CD4-positive, alpha-beta T cell (primary cell): ENCODE results near the gene RBBP9. TPM values are rescaled to one million over a fixed set of nuclear protein-coding genes. Genes with fewer than 3 reads are reported as not detected.

Source experiments
- ATAC-seq: fragments of 200-7000 bp; cut with Tn5 transposase; one replicate; pipeline ENCODE4 v1.10.0; 2022; ENCODE audit warnings: mild to moderate bottlenecking; ENCODE audit not compliant: poor library complexity
- CTCF ChIA-PET: fragments of 350-600 bp; sonication (Branson Sonifier 250); formaldehyde crosslinking; loops from one replicate; lab custom pipeline; 2021; ENCODE audit warnings: antibody characterized with exemption, inconsistent platforms; lab: Charles Lee
- POLR2A ChIA-PET: fragments of 350-600 bp; sonication (Branson Sonifier 250); formaldehyde crosslinking; loops from one replicate; lab custom pipeline; 2021; ENCODE audit warnings: antibody characterized with exemption, inconsistent platforms; lab: Charles Lee
- DNase-seq, 14 experiments: peaks; one replicate each; pipeline ENCODE4 v3.0.0-alpha.2; 2013 to 2020; ENCODE audit warnings: mixed read lengths in 2 of 14
- H3K27ac ChIP-seq, 2 donors: one replicate each; pipeline versions ENCODE4 v1.5.1 to v1.7.0; 2013; ENCODE audit warnings: low read length in 2 of 2, low read depth in 1 of 2, mild to moderate bottlenecking in 1 of 2
- H3K27me3 ChIP-seq, 2 experiments: 1 replicate in 1 of 2; 2 replicates in 1 of 2; pipeline versions ENCODE4 v1.6.1 to v1.7.0; 2013; ENCODE audit warnings: low read length in 2 of 2, control low read depth in 1 of 2, mild to moderate bottlenecking in 1 of 2, moderate library complexity in 1 of 2; ENCODE audit not compliant: insufficient read depth in 2 of 2, control insufficient read depth in 1 of 2
- H3K36me3 ChIP-seq: one replicate; pipeline ENCODE4 v1.6.1; 2013; ENCODE audit warnings: low read length, control low read depth; ENCODE audit not compliant: insufficient read depth
- H3K4me1 ChIP-seq: one replicate; pipeline ENCODE4 v1.6.1; 2013; ENCODE audit warnings: low read length, control low read depth; ENCODE audit not compliant: insufficient read depth
- H3K4me3 ChIP-seq: one replicate; pipeline ENCODE4 v1.5.1; 2013; ENCODE audit warnings: mild to moderate bottlenecking, low read length, moderate library complexity
- H3K9me3 ChIP-seq, 2 experiments: 1 replicate in 1 of 2; 2 replicates in 1 of 2; pipeline versions ENCODE4 v1.6.1 to v1.7.0; 2013; ENCODE audit warnings: low read length in 2 of 2, mild to moderate bottlenecking in 2 of 2, control low read depth in 1 of 2, moderate library complexity in 1 of 2; ENCODE audit not compliant: control insufficient read depth in 1 of 2, insufficient read depth in 1 of 2
- H3K27ac Mint-ChIP-seq: one replicate; pipeline ENCODE4 v1.8.0; 2020; ENCODE audit warnings: mixed read lengths
- H3K27me3 Mint-ChIP-seq: one replicate; pipeline ENCODE4 v1.8.0; 2021; ENCODE audit warnings: mixed read lengths
- H3K36me3 Mint-ChIP-seq: one replicate; pipeline ENCODE4 v1.8.0; 2021; ENCODE audit warnings: low read depth, mixed read lengths
- H3K4me1 Mint-ChIP-seq: one replicate; pipeline ENCODE4 v1.8.0; 2021; ENCODE audit warnings: low read depth, mixed read lengths
- H3K4me3 Mint-ChIP-seq: one replicate; pipeline ENCODE4 v1.8.0; 2020; ENCODE audit warnings: mild to moderate bottlenecking, mixed read lengths
- H3K9me3 Mint-ChIP-seq: one replicate; pipeline ENCODE4 v1.8.0; 2020; ENCODE audit warnings: mixed read lengths
- intact Hi-C, 2 experiments: fragments of 100-400 bp; cut with DNase I in 1 of 2; cut with micrococcal nuclease in 1 of 2; formaldehyde crosslinking; loops; one replicate each; pipeline versions ENCODE4 v1.15.1 to v1.9.0; 2023 to 2025; cut with DNase I, micrococcal nuclease
- total RNA-seq, 174 experiments: library from RNA in 2 of 174; stranded (reverse) in 2 of 174; gene quantifications; one replicate each; pipeline ENCODE4 v1.2.3 and lab custom pipeline; 2021 to 2026
- TF ChIP-seq, protein P1 (sequence below): fragments of 200-600 bp; IDR thresholded peaks from one replicate; pipeline ENCODE4 v1.8.0; 2022; ENCODE audit warnings: antibody characterized with exemption, mild to moderate bottlenecking

Gene RBBP9
- total RNA-seq, 2 experiments from 2014 or later = 1.6 to 2.1 TPM

- DNase-seq (no peak), ATAC-seq (no peak)
- Histone ChIP-seq H3K27ac (no peak overlapping the region), H3K36me3 (peaks cover 71% of the 10 kb centered on the region), H3K9me3 (no peaks in the 10 kb centered on the region), H3K4me1 (no peaks in the 10 kb centered on the region), H3K4me3 (no peak overlapping the region), H3K27me3 (no peaks in the 10 kb centered on the region)
- Mint-ChIP-seq H3K27me3 (no peaks in the 10 kb centered on the region), H3K4me1 (no peaks in the 10 kb centered on the region), H3K4me3 (no peak overlapping the region), H3K36me3 (peaks cover 82% of the 10 kb centered on the region), H3K9me3 (no peaks in the 10 kb centered on the region), H3K27ac (no peak overlapping the region)
- TF ChIP-seq, protein P1, sequence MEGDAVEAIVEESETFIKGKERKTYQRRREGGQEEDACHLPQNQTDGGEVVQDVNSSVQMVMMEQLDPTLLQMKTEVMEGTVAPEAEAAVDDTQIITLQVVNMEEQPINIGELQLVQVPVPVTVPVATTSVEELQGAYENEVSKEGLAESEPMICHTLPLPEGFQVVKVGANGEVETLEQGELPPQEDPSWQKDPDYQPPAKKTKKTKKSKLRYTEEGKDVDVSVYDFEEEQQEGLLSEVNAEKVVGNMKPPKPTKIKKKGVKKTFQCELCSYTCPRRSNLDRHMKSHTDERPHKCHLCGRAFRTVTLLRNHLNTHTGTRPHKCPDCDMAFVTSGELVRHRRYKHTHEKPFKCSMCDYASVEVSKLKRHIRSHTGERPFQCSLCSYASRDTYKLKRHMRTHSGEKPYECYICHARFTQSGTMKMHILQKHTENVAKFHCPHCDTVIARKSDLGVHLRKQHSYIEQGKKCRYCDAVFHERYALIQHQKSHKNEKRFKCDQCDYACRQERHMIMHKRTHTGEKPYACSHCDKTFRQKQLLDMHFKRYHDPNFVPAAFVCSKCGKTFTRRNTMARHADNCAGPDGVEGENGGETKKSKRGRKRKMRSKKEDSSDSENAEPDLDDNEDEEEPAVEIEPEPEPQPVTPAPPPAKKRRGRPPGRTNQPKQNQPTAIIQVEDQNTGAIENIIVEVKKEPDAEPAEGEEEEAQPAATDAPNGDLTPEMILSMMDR = no peak
- ChIA-PET CTCF (no interaction called here), POLR2A (no interaction called here)
- intact Hi-C loops = no loop called here
Observed at GRCh38 chr20:18543216-18543615, 46.2 kb upstream of the RBBP9 start.

DNA sequence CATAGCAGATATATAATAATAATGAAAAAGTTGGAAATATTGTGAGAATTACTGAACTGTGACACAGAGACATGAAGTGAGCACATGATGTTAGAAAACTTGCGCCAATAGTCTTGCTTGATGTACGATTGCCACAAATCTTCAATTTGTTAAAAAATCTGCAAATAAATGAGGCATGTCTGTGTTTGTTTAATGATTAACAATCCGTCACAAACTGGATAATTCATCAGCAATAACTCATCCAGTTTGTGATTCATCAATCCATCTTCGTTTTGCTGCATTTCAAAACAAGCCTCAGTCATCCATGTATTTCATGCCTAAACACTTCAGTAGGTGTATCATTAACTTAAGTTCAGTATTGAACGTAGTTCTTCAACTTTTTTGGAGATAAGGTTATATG is 44.7 kb upstream of the RBBP9 start:
- TF ChIP-seq, protein P1 = no peak

GRCh38 chr20:18537651-18538050 is 40.6 kb upstream of the RBBP9 start:
- H3K36me3 Mint-ChIP-seq = peaks cover 84% of the 10 kb centered on the region
- POLR2A ChIA-PET = no interaction called here
- H3K9me3 Mint-ChIP-seq = no peaks in the 10 kb centered on the region
- no peaks in the 10 kb centered on the region for H3K4me1 Mint-ChIP-seq
- no peaks in the 10 kb centered on the region for H3K9me3 ChIP-seq
- H3K4me3 Mint-ChIP-seq = no peak overlapping the region
- H3K27me3 ChIP-seq = no peaks in the 10 kb centered on the region
- ATAC-seq (no peak), DNase-seq (no peak)
- no peak overlapping the region for H3K27ac Mint-ChIP-seq
- H3K27ac ChIP-seq = no peak overlapping the region
- no peaks in the 10 kb centered on the region for H3K4me1 ChIP-seq
- intact Hi-C loops = no loop called here
- H3K27me3 Mint-ChIP-seq = no peaks in the 10 kb centered on the region
- peaks cover 68% of the 10 kb centered on the region for H3K36me3 ChIP-seq
- TF ChIP-seq, protein P1 = no peak
- CTCF ChIA-PET = no interaction called here
- H3K4me3 ChIP-seq = no peak overlapping the region

More for the DNA sequence above, 44.7 kb upstream of the RBBP9 start:
- CTCF ChIA-PET = no interaction called here
- Histone ChIP-seq H3K4me3 (no peak overlapping the region), H3K27ac (no peak overlapping the region), H3K27me3 (no peaks in the 10 kb centered on the region), H3K4me1 (no peaks in the 10 kb centered on the region), H3K36me3 (peaks cover 72% of the 10 kb centered on the region), H3K9me3 (no peaks in the 10 kb centered on the region)
- POLR2A ChIA-PET = no interaction called here
- Mint-ChIP-seq H3K27ac (no peak overlapping the region), H3K4me3 (no peak overlapping the region), H3K9me3 (no peaks in the 10 kb centered on the region), H3K27me3 (no peaks in the 10 kb centered on the region), H3K4me1 (no peaks in the 10 kb centered on the region), H3K36me3 (peaks cover 84% of the 10 kb centered on the region)
- intact Hi-C loops = no loop called here
- DNase-seq (no peak), ATAC-seq (no peak)
